ENCODE results near the gene GAA. TPM values are rescaled to one million over a fixed set of nuclear protein-coding genes. Genes with fewer than 3 reads are reported as not detected.

The GAA gene
- total RNA-seq, 1 experiment from 2014 or later: 131 TPM

GRCh38 chr17:80132906-80133625, 31.7 kb downstream of the GAA start:
- Histone ChIP-seq H2AFZ (ENCODE audit: low read depth, low read length, poor library complexity, severe bottlenecking) (no peak overlapping the region), H3K9me3 (ENCODE audit: control insufficient read depth in 1 of 2, insufficient read depth in 1 of 2, low read depth in 1 of 2, low read length in 2 of 2) (no peaks in the 10 kb centered on the region), H3K79me2 (ENCODE audit: insufficient read depth, low read length) (no peaks in the 10 kb centered on the region; the same call in 1 of the 2 replicates), H3K4me3 (replicated peaks in 1 of 2; ENCODE audit: low read depth in 1 of 2, low read length in 2 of 2) (no peak overlapping the region), H3K9me2 (ENCODE audit: insufficient read depth) (no peaks in the 10 kb centered on the region), H3K36me3 (ENCODE audit: control insufficient read depth in 1 of 2, insufficient read depth in 2 of 2, low read length in 2 of 2) (peaks cover 46 to 53% of the 10 kb centered on the region in 2 experiments), H3K4me1 (ENCODE audit: control insufficient read depth in 1 of 2, insufficient read depth in 2 of 2, low read length in 2 of 2) (no peaks in the 10 kb centered on the region), H3K9ac (ENCODE audit: low read length) (no peak overlapping the region), H4K20me1 (ENCODE audit: insufficient read depth) (no peaks in the 10 kb centered on the region), H3K4me2 (ENCODE audit: low read length) (no peak overlapping the region), H3K27me3 (ENCODE audit: insufficient read depth, low read length) (0 out of 2 replicates have a peak, but pooled peaks cover 6% of the 10 kb centered on the region), H3K27ac (ENCODE audit: low read depth, low read length) (no peak overlapping the region)
- RAD21 ChIA-PET (ENCODE audit: low non-redundant PET in 1 of 2, low total read pairs in 2 of 2, uncharacterized antibody in 2 of 2, unreplicated experiment in 2 of 2): no interaction called here
- no peak for DNase-seq (ENCODE audit: low read depth, low spot score)
- POLR2A ChIA-PET: interaction anchor here (0.8 to 2.2 kb wide), 3 partner anchors 9 to 13 kb away, joined by 3 to 8 read pairs (median 4); no protein-coding TSS in a partner anchor
- CTCF ChIA-PET: interaction anchor here (0.9 to 1.0 kb wide), 2 partner anchors 9 to 32 kb away, joined by 4 read pairs; partner anchors contain the start of gene GAA
- intact Hi-C loops (cut with micrococcal nuclease): no loop called here
- no TSS peak for BruUV-seq (replicated peaks)
- TF ChIP-seq POLR2AphosphoS5 (IDR thresholded peaks at IDR 0.05; ENCODE audit: low read depth, low read length) (peak; percentile 23; the same call in 1 of the 2 replicates), SP1 (IDR thresholded peaks at IDR 0.05; ENCODE audit: low read depth) (no peak)
- peak; percentile 57 for ATAC-seq

- Histone ChIP-seq H3K4me2 (ENCODE audit: low read length) (no peak overlapping the region), H3K27me3 (ENCODE audit: insufficient read depth, low read length) (0 out of 2 replicates have a peak, but pooled peaks cover 6% of the 10 kb centered on the region), H2AFZ (ENCODE audit: low read depth, low read length, poor library complexity, severe bottlenecking) (no peak overlapping the region), H3K9ac (ENCODE audit: low read length) (no peak overlapping the region), H3K9me3 (ENCODE audit: control insufficient read depth in 1 of 2, insufficient read depth in 1 of 2, low read depth in 1 of 2, low read length in 2 of 2) (no peaks in the 10 kb centered on the region), H3K36me3 (ENCODE audit: control insufficient read depth in 1 of 2, insufficient read depth in 2 of 2, low read length in 2 of 2) (peaks cover 51 to 59% of the 10 kb centered on the region in 2 experiments), H3K4me1 (ENCODE audit: control insufficient read depth in 1 of 2, insufficient read depth in 2 of 2, low read length in 2 of 2) (no peaks in the 10 kb centered on the region), H3K9me2 (ENCODE audit: insufficient read depth) (no peaks in the 10 kb centered on the region), H3K4me3 (replicated peaks in 1 of 2; ENCODE audit: low read depth in 1 of 2, low read length in 2 of 2) (no peak overlapping the region), H4K20me1 (ENCODE audit: insufficient read depth) (no peaks in the 10 kb centered on the region; the same call in 1 of the 2 replicates), H3K79me2 (ENCODE audit: insufficient read depth, low read length) (no peaks in the 10 kb centered on the region; the same call in 1 of the 2 replicates), H3K27ac (ENCODE audit: low read depth, low read length) (no peak overlapping the region)
- intact Hi-C loops (cut with micrococcal nuclease): no loop called here
- RAD21 ChIA-PET (ENCODE audit: low non-redundant PET in 1 of 2, low total read pairs in 2 of 2, uncharacterized antibody in 2 of 2, unreplicated experiment in 2 of 2): no interaction called here
- no TSS peak for BruUV-seq (replicated peaks)
- ATAC-seq (peak; percentile 31), DNase-seq (ENCODE audit: low read depth, low spot score) (no peak)
- peak; percentile 15; the same call in 1 of the 2 replicates for TF ChIP-seq MAX (IDR thresholded peaks at IDR 0.05)
- TF ChIP-seq YY1 (IDR thresholded peaks at IDR 0.05; ENCODE audit: extremely low read depth, insufficient replicate concordance, low read depth, low read length): no peak
- POLR2A ChIA-PET: interaction anchor here (0.8 to 2.2 kb wide), 3 partner anchors 9 to 12 kb away, joined by 3 to 8 read pairs (median 4); no protein-coding TSS in a partner anchor
- CTCF ChIA-PET: interaction anchor here (0.9 to 1.0 kb wide), 2 partner anchors 9 to 32 kb away, joined by 4 read pairs; partner anchors contain the start of gene GAA
Measured at GRCh38 chr17:80133626-80133970, 32.2 kb downstream of the GAA start.

Data from HCT116 (cell line).